Right lobe of liver (tissue), 4 donors: ENCODE results near the gene CLSTN1.

ENCODE experiments used
- POLR2A ChIP-seq: fragments of 450-650 bp; IDR thresholded peaks from one replicate; pipeline ENCODE4 v1.6.1; 2017; ENCODE audit warnings: antibody characterized with exemption, mild to moderate bottlenecking
- TF ChIP-seq, protein P1 (sequence below), 4 donors: fragments of 200-600 bp in 3 of 4; fragments of 450-650 bp in 1 of 4; IDR thresholded peaks; one replicate each; pipeline versions ENCODE4 v1.5.1 to v1.8.0; 2016 to 2022; ENCODE audit warnings: antibody characterized with exemption in 4 of 4, mild to moderate bottlenecking in 2 of 4
- donor health status: DM: no; HTN: no; CAD: no.
- donor health status: DM: no; HTN: no; CAD: no.
- donor health status: DM: no; HTN: yes; CAD: no.

DNA sequence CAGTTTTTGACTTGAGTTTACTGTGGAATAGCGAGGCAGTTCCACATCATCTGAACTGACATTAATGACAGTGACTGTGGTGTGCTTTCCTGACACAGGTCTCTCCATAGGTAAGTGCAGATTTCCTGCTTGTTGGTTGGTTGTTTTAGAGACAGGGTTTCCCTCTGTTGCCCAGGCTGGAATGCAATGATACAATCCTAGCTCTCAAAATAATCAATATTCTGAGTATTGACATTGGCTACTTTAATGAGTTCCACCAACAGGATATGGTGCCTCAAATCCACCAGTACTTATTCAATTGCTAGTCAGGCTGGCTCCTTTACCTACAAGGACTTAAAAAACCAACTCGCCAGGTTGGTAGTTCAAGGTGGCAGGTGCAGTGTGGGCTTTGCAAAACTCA is 63.8 kb downstream of the CLSTN1 start:
- TF ChIP-seq, protein P1, sequence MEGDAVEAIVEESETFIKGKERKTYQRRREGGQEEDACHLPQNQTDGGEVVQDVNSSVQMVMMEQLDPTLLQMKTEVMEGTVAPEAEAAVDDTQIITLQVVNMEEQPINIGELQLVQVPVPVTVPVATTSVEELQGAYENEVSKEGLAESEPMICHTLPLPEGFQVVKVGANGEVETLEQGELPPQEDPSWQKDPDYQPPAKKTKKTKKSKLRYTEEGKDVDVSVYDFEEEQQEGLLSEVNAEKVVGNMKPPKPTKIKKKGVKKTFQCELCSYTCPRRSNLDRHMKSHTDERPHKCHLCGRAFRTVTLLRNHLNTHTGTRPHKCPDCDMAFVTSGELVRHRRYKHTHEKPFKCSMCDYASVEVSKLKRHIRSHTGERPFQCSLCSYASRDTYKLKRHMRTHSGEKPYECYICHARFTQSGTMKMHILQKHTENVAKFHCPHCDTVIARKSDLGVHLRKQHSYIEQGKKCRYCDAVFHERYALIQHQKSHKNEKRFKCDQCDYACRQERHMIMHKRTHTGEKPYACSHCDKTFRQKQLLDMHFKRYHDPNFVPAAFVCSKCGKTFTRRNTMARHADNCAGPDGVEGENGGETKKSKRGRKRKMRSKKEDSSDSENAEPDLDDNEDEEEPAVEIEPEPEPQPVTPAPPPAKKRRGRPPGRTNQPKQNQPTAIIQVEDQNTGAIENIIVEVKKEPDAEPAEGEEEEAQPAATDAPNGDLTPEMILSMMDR (IDR thresholded peaks at IDR 0.05), result no peak
- TF ChIP-seq POLR2A, result no peak
